HG03558 (cell line): ENCODE data around the gene RNFT2.
A peak's percentile ranks its signal among the peaks of the same experiment; 100 is the strongest.

ENCODE experiments used
- ATAC-seq: cut with Tn5 transposase; IDR thresholded peaks from one replicate; pipeline ENCODE4 v1.9.1; 2021; ENCODE audit warnings: moderate number of reproducible peaks; ENCODE audit not compliant: unreplicated experiment; ENCODE audit errors: extremely low read depth

Gene RNFT2

GRCh38 chr12:116737774-116738657 lies at the start of gene RNFT2, which contains the start of gene SPRING1:
Gene RNFT2, plus strand, starts transcription at chr12:116738315. Its CDS starts 2,183 bp downstream, at chr12:116740498.
Gene SPRING1, minus strand, starts transcription at chr12:116738069. Its CDS starts 169 bp downstream, at chr12:116737900.
- peak; percentile 91 for ATAC-seq

GRCh38 chr12:116689521-116689920 lies 48.6 kb upstream of the RNFT2 start:
- no peak for ATAC-seq

- no peak for ATAC-seq
Measured at GRCh38 chr12:116689979-116690744, 48.0 kb upstream of the RNFT2 start.

- ATAC-seq = no peak
Measured at GRCh38 chr12:116691205-116691604, 46.9 kb upstream of the RNFT2 start.

- ATAC-seq = no peak
Measured at GRCh38 chr12:116691636-116692035, 46.5 kb upstream of the RNFT2 start.

GRCh38 chr12:116692605-116693004 lies 45.5 kb upstream of the RNFT2 start:
- no peak for ATAC-seq

GRCh38 chr12:116693286-116694227 lies 44.6 kb upstream of the RNFT2 start:
- no peak for ATAC-seq

- ATAC-seq = no peak
Measured at GRCh38 chr12:116694653-116695463, 43.3 kb upstream of the RNFT2 start.

GRCh38 chr12:116695464-116695725 lies 42.7 kb upstream of the RNFT2 start:
- ATAC-seq = no peak

GRCh38 chr12:116697305-116697704 lies 40.8 kb upstream of the RNFT2 start:
- ATAC-seq = no peak

GRCh38 chr12:116697716-116698115 lies 40.4 kb upstream of the RNFT2 start:
- ATAC-seq = no peak

GRCh38 chr12:116698116-116698515 lies 40.0 kb upstream of the RNFT2 start:
- no peak for ATAC-seq

- ATAC-seq = no peak
Measured at GRCh38 chr12:116698554-116699075, 39.5 kb upstream of the RNFT2 start.

- ATAC-seq = no peak
Measured at GRCh38 chr12:116700066-116700465, 38.0 kb upstream of the RNFT2 start.

- no peak for ATAC-seq
Measured at GRCh38 chr12:116701432-116701831, 36.7 kb upstream of the RNFT2 start.

GRCh38 chr12:116703214-116703795 lies 34.8 kb upstream of the RNFT2 start:
- ATAC-seq = no peak

- no peak for ATAC-seq
Measured at GRCh38 chr12:116707751-116708150, 30.4 kb upstream of the RNFT2 start.

- ATAC-seq = no peak
Measured at GRCh38 chr12:116708826-116709756, 29.0 kb upstream of the RNFT2 start.
